ENCODE data around the gene ATP6V1C2.

The ATP6V1C2 gene

GRCh38 chr2:10819714-10820314 lies 98.4 kb downstream of the ATP6V1C2 start:
- 100% methylated on average over 2 of the region's 12 CpGs; no CpG with 5 or more reads in 1 of the 2 donors for WGBS, 2 donors (ENCODE audit: extremely low coverage in 2 of 2, insufficient read length in 2 of 2, insufficient replicate concordance in 1 of 2)
- H3K4me3 ChIP-seq (ENCODE audit: low read length in 2 of 2): no peak overlapping the region
- peaks cover 0 to 28% (median 0%) of the 10 kb centered on the region in 3 experiments for H3K27me3 ChIP-seq (ENCODE audit: control insufficient read depth in 3 of 3, insufficient read depth in 3 of 3, low read depth in 1 of 3, low read length in 3 of 3)
- H3K23ac ChIP-seq (ENCODE audit: low read depth, low read length, poor library complexity): no peak overlapping the region
- H2AK5ac ChIP-seq (ENCODE audit: low read depth, low read length): no peak overlapping the region
- no peak overlapping the region for H3K14ac ChIP-seq (ENCODE audit: low read length)
- H3K9ac ChIP-seq (ENCODE audit: low read depth, low read length, poor library complexity): no peak overlapping the region
- no peak overlapping the region for H4K8ac ChIP-seq (ENCODE audit: low read depth, low read length)
- no peak overlapping the region for H4K91ac ChIP-seq (ENCODE audit: low read depth, low read length, poor library complexity)
- H3K4me1 ChIP-seq (ENCODE audit: control insufficient read depth in 2 of 2, insufficient read depth in 1 of 2, low read depth in 1 of 2, low read length in 2 of 2): peaks cover 0 to under 1% of the 10 kb centered on the region in 2 donors
- H3K4ac ChIP-seq (ENCODE audit: low read length): no peak overlapping the region
- H2AFZ ChIP-seq (ENCODE audit: low read length): no peak overlapping the region
- no peak overlapping the region for H2BK15ac ChIP-seq (ENCODE audit: low read length)
- no peak overlapping the region for H2BK12ac ChIP-seq (ENCODE audit: low read length)
- H3K79me1 ChIP-seq (ENCODE audit: low read depth, low read length): no peaks in the 10 kb centered on the region
- H3K36me3 ChIP-seq (replicated peaks in 1 of 2; ENCODE audit: control insufficient read depth in 2 of 2, insufficient read depth in 2 of 2, low read length in 2 of 2): no peaks in the 10 kb centered on the region
- no peak for DNase-seq (ENCODE audit: low spot score)
- H3K27ac ChIP-seq (replicated peaks; ENCODE audit: low read length): no peak overlapping the region
- H3K9me3 ChIP-seq (replicated peaks in 1 of 2; ENCODE audit: control insufficient read depth in 2 of 2, insufficient read depth in 1 of 2, low read depth in 1 of 2, low read length in 2 of 2): no peaks in the 10 kb centered on the region
- H3K4me2 ChIP-seq (ENCODE audit: insufficient read depth, low read length, poor library complexity, severe bottlenecking): no peak overlapping the region
- H2BK5ac ChIP-seq (ENCODE audit: low read length): no peak overlapping the region
- no peak overlapping the region for H2BK120ac ChIP-seq (ENCODE audit: low read depth, low read length)
- no peak overlapping the region for H3K18ac ChIP-seq (ENCODE audit: low read length)

GRCh38 chr2:10820562-10820961 lies 99.1 kb downstream of the ATP6V1C2 start:
- Histone ChIP-seq H3K4me3 (ENCODE audit: low read length in 2 of 2) (no peak overlapping the region), H2BK120ac (ENCODE audit: low read depth, low read length) (no peak overlapping the region), H4K8ac (ENCODE audit: low read depth, low read length) (no peak overlapping the region), H2AFZ (ENCODE audit: low read length) (no peak overlapping the region), H2BK12ac (ENCODE audit: low read length) (no peak overlapping the region), H3K9me3 (replicated peaks in 1 of 2; ENCODE audit: control insufficient read depth in 2 of 2, insufficient read depth in 1 of 2, low read depth in 1 of 2, low read length in 2 of 2) (no peaks in the 10 kb centered on the region), H2AK5ac (ENCODE audit: low read depth, low read length) (no peak overlapping the region), H3K4me2 (ENCODE audit: insufficient read depth, low read length, poor library complexity, severe bottlenecking) (no peak overlapping the region), H3K9ac (ENCODE audit: low read depth, low read length, poor library complexity) (no peak overlapping the region), H3K27me3 (ENCODE audit: control insufficient read depth in 3 of 3, insufficient read depth in 3 of 3, low read depth in 1 of 3, low read length in 3 of 3) (peaks cover 0 to 28% (median 0%) of the 10 kb centered on the region in 3 experiments), H3K4ac (ENCODE audit: low read length) (no peak overlapping the region), H3K23ac (ENCODE audit: low read depth, low read length, poor library complexity) (no peak overlapping the region), H3K79me1 (ENCODE audit: low read depth, low read length) (no peaks in the 10 kb centered on the region), H4K91ac (ENCODE audit: low read depth, low read length, poor library complexity) (no peak overlapping the region), H2BK5ac (ENCODE audit: low read length) (no peak overlapping the region), H3K36me3 (replicated peaks in 1 of 2; ENCODE audit: control insufficient read depth in 2 of 2, insufficient read depth in 2 of 2, low read length in 2 of 2) (no peaks in the 10 kb centered on the region), H3K27ac (replicated peaks; ENCODE audit: low read length) (no peak overlapping the region), H3K18ac (ENCODE audit: low read length) (no peak overlapping the region), H3K14ac (ENCODE audit: low read length) (no peak overlapping the region), H3K4me1 (ENCODE audit: control insufficient read depth in 2 of 2, insufficient read depth in 1 of 2, low read depth in 1 of 2, low read length in 2 of 2) (no peaks in the 10 kb centered on the region), H2BK15ac (ENCODE audit: low read length) (no peak overlapping the region)
- WGBS, 2 donors (ENCODE audit: extremely low coverage in 2 of 2, insufficient read length in 2 of 2, insufficient replicate concordance in 1 of 2): no CpG with 5 or more reads among the region's 8 CpGs
- DNase-seq (ENCODE audit: low spot score): no peak

- Histone ChIP-seq H3K36me3 (replicated peaks in 1 of 2; ENCODE audit: control insufficient read depth in 2 of 2, insufficient read depth in 2 of 2, low read length in 2 of 2) (no peaks in the 10 kb centered on the region), H2BK5ac (ENCODE audit: low read length) (no peak overlapping the region), H4K8ac (ENCODE audit: low read depth, low read length) (no peak overlapping the region), H3K27me3 (ENCODE audit: control insufficient read depth in 3 of 3, insufficient read depth in 3 of 3, low read depth in 1 of 3, low read length in 3 of 3) (peaks cover 0 to 33% (median 0%) of the 10 kb centered on the region in 3 experiments), H3K4me3 (ENCODE audit: low read length in 2 of 2) (no peak overlapping the region), H4K91ac (ENCODE audit: low read depth, low read length, poor library complexity) (no peak overlapping the region), H2AFZ (ENCODE audit: low read length) (no peak overlapping the region), H2AK5ac (ENCODE audit: low read depth, low read length) (no peak overlapping the region), H3K18ac (ENCODE audit: low read length) (no peak overlapping the region), H3K4me1 (ENCODE audit: control insufficient read depth in 2 of 2, insufficient read depth in 1 of 2, low read depth in 1 of 2, low read length in 2 of 2) (no peaks in the 10 kb centered on the region), H3K9me3 (replicated peaks in 1 of 2; ENCODE audit: control insufficient read depth in 2 of 2, insufficient read depth in 1 of 2, low read depth in 1 of 2, low read length in 2 of 2) (no peaks in the 10 kb centered on the region), H3K9ac (ENCODE audit: low read depth, low read length, poor library complexity) (no peak overlapping the region), H3K27ac (replicated peaks; ENCODE audit: low read length) (no peak overlapping the region), H3K14ac (ENCODE audit: low read length) (no peak overlapping the region), H2BK15ac (ENCODE audit: low read length) (no peak overlapping the region), H3K23ac (ENCODE audit: low read depth, low read length, poor library complexity) (no peak overlapping the region), H3K4me2 (ENCODE audit: insufficient read depth, low read length, poor library complexity, severe bottlenecking) (no peak overlapping the region), H2BK120ac (ENCODE audit: low read depth, low read length) (no peak overlapping the region), H3K4ac (ENCODE audit: low read length) (no peak overlapping the region), H3K79me1 (ENCODE audit: low read depth, low read length) (no peaks in the 10 kb centered on the region), H2BK12ac (ENCODE audit: low read length) (no peak overlapping the region)
- no CpG with 5 or more reads among the region's 13 CpGs for WGBS, 2 donors (ENCODE audit: extremely low coverage in 2 of 2, insufficient read length in 2 of 2, insufficient replicate concordance in 1 of 2)
- DNase-seq (ENCODE audit: low spot score): no peak
Observed at GRCh38 chr2:10820978-10821695, 99.7 kb downstream of the ATP6V1C2 start.

- no peak overlapping the region for H3K4ac ChIP-seq (ENCODE audit: low read length)
- no CpG with 5 or more reads among the region's 4 CpGs for WGBS, 2 donors (ENCODE audit: extremely low coverage in 2 of 2, insufficient read length in 2 of 2, insufficient replicate concordance in 1 of 2)
Observed at GRCh38 chr2:10824191-10824590, 102.8 kb downstream of the ATP6V1C2 start.

More at GRCh38 chr2:10824191-10824590, 102.8 kb downstream of the ATP6V1C2 start:
- no peak overlapping the region for H2BK5ac ChIP-seq (ENCODE audit: low read length)
- no peak overlapping the region for H3K9ac ChIP-seq (ENCODE audit: low read depth, low read length, poor library complexity)
- no peak for DNase-seq (ENCODE audit: low spot score)
- no peak overlapping the region for H3K18ac ChIP-seq (ENCODE audit: low read length)
- no peak overlapping the region for H3K23ac ChIP-seq (ENCODE audit: low read depth, low read length, poor library complexity)
- no peak overlapping the region for H4K8ac ChIP-seq (ENCODE audit: low read depth, low read length)
- no peaks in the 10 kb centered on the region for H3K36me3 ChIP-seq (replicated peaks in 1 of 2; ENCODE audit: control insufficient read depth in 2 of 2, insufficient read depth in 2 of 2, low read length in 2 of 2)
- H4K91ac ChIP-seq (ENCODE audit: low read depth, low read length, poor library complexity): no peak overlapping the region
- no peaks in the 10 kb centered on the region for H3K4me1 ChIP-seq (ENCODE audit: control insufficient read depth in 2 of 2, insufficient read depth in 1 of 2, low read depth in 1 of 2, low read length in 2 of 2)
- H3K27me3 ChIP-seq (ENCODE audit: control insufficient read depth in 3 of 3, insufficient read depth in 3 of 3, low read depth in 1 of 3, low read length in 3 of 3): peaks cover 0 to 33% (median 0%) of the 10 kb centered on the region in 3 experiments
- H2AFZ ChIP-seq (ENCODE audit: low read length): no peak overlapping the region
- H2AK5ac ChIP-seq (ENCODE audit: low read depth, low read length): no peak overlapping the region
- H3K9me3 ChIP-seq (replicated peaks in 1 of 2; ENCODE audit: control insufficient read depth in 2 of 2, insufficient read depth in 1 of 2, low read depth in 1 of 2, low read length in 2 of 2): no peaks in the 10 kb centered on the region
- H2BK15ac ChIP-seq (ENCODE audit: low read length): no peak overlapping the region
- no peak overlapping the region for H2BK120ac ChIP-seq (ENCODE audit: low read depth, low read length)
- H3K4me3 ChIP-seq (ENCODE audit: low read length in 2 of 2): peak overlapping the region in 1 of 2 donors; percentile 10
- no peak overlapping the region for H3K14ac ChIP-seq (ENCODE audit: low read length)
- no peaks in the 10 kb centered on the region for H3K79me1 ChIP-seq (ENCODE audit: low read depth, low read length)
- no peak overlapping the region for H3K27ac ChIP-seq (replicated peaks; ENCODE audit: low read length)
- no peak overlapping the region for H3K4me2 ChIP-seq (ENCODE audit: insufficient read depth, low read length, poor library complexity, severe bottlenecking)
- no peak overlapping the region for H2BK12ac ChIP-seq (ENCODE audit: low read length)

Data from neuronal stem cell (in vitro differentiated cells).